Fibroblast of lung (primary cell): ENCODE results near the gene PRELID1.

ENCODE experiments used
- EZH2 ChIP-seq: IDR thresholded peaks from 2 replicates; pipeline ENCODE4 v1.5.1; 2012; ENCODE audit warnings: low read length, control low read depth, mild to moderate bottlenecking; ENCODE audit errors: missing control alignments
- TF ChIP-seq, protein P1 (sequence below), 2 donors: IDR thresholded peaks in 1 of 2; conservative IDR thresholded peaks in 1 of 2; 1 replicate in 1 of 2; 2 replicates in 1 of 2; pipeline ENCODE4 v1.5.1; 2011 to 2012; ENCODE audit warnings: low read length in 2 of 2, control low read depth in 1 of 2, inconsistent platforms in 1 of 2, low read depth in 1 of 2, mild to moderate bottlenecking in 1 of 2

DNA sequence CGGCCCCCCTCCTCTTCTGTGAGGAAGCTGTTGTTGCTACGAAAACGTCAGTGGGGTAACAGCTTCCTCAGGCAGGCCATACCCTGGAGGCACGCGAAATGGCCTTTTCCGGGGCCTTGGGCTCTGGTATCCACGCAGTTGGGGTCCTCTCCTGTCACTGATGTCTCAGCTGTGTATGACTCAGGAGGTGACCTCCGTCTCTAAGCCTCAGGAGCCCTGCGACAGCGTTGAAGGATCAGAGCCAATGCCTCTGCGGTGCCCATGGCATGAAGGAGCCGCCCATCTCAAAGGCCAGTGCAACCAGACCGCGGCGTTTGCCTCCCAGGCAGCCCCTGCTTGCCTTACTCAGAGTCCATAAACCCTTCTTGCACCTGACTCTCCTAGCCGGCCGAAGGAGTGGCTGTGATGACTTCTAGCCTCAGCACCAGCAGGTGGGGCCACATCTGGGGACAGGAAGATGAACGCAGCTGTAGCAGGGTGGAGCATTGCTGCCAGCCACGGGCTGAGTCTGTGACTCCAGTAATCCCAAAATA, 9.1 kb downstream of the PRELID1 start:
- TF ChIP-seq, protein P1, sequence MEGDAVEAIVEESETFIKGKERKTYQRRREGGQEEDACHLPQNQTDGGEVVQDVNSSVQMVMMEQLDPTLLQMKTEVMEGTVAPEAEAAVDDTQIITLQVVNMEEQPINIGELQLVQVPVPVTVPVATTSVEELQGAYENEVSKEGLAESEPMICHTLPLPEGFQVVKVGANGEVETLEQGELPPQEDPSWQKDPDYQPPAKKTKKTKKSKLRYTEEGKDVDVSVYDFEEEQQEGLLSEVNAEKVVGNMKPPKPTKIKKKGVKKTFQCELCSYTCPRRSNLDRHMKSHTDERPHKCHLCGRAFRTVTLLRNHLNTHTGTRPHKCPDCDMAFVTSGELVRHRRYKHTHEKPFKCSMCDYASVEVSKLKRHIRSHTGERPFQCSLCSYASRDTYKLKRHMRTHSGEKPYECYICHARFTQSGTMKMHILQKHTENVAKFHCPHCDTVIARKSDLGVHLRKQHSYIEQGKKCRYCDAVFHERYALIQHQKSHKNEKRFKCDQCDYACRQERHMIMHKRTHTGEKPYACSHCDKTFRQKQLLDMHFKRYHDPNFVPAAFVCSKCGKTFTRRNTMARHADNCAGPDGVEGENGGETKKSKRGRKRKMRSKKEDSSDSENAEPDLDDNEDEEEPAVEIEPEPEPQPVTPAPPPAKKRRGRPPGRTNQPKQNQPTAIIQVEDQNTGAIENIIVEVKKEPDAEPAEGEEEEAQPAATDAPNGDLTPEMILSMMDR (conservative IDR thresholded peaks at IDR 0.05 in 1 of 2, IDR thresholded peaks at IDR 0.05 in 1 of 2; ENCODE audit: low read depth in 1 of 2, low read length in 2 of 2), result no peak
- no peak for TF ChIP-seq EZH2
